Neural progenitor cell (in vitro differentiated cells): Measurements from ENCODE around the gene FAM180B. TPM values are rescaled to one million over a fixed set of nuclear protein-coding genes. Genes with fewer than 3 reads are reported as not detected.
A peak's percentile ranks its signal among the peaks of the same experiment; 100 is the strongest.

ENCODE experiments used
- DNase-seq: peaks from one replicate; pipeline ENCODE4 v3.0.0-alpha.2; 2016; ENCODE audit warnings: low spot score
- H2AFZ ChIP-seq: fragments of 200-600 bp; sonication (generic); replicated peaks from 2 replicates; pipeline ENCODE4 v1.6.1; 2016; ENCODE audit warnings: antibody characterized with exemption
- H3F3A ChIP-seq: fragments of 200-600 bp; sonication (generic); 2 replicates; pipeline ENCODE4 v1.6.1; 2016; ENCODE audit warnings: antibody characterized with exemption, low read depth
- H3K27ac ChIP-seq: fragments of 200-600 bp; sonication (generic); 2 replicates; pipeline ENCODE4 v1.5.1; 2016; ENCODE audit warnings: mild to moderate bottlenecking
- H3K27me3 ChIP-seq: fragments of 200-600 bp; sonication (generic); 2 replicates; pipeline ENCODE4 v1.6.1; 2016; ENCODE audit warnings: mild to moderate bottlenecking, moderate library complexity
- H3K36me3 ChIP-seq: fragments of 200-600 bp; sonication (generic); 2 replicates; pipeline ENCODE4 v1.5.1; 2016
- H3K4me1 ChIP-seq: fragments of 200-600 bp; sonication (generic); 2 replicates; pipeline ENCODE4 v1.6.1; 2016; ENCODE audit warnings: mixed run types
- H3K4me2 ChIP-seq: fragments of 200-600 bp; sonication (generic); 2 replicates; pipeline ENCODE4 v1.6.1; 2016
- H3K4me3 ChIP-seq: fragments of 200-600 bp; sonication (generic); 2 replicates; pipeline ENCODE4 v1.5.1; 2016
- H3K79me2 ChIP-seq: fragments of 200-600 bp; sonication (generic); 2 replicates; pipeline ENCODE4 v1.6.1; 2016; ENCODE audit warnings: low read depth
- H3K9ac ChIP-seq: fragments of 200-600 bp; sonication (generic); 2 replicates; pipeline ENCODE4 v1.6.1; 2016
- H3K9me3 ChIP-seq: fragments of 200-600 bp; sonication (generic); 2 replicates; pipeline ENCODE4 v1.5.1; 2016; ENCODE audit warnings: low read depth
- H4K20me1 ChIP-seq: fragments of 200-600 bp; sonication (generic); 2 replicates; pipeline ENCODE4 v1.6.1; 2016; ENCODE audit warnings: low read depth
- H3K27ac Mint-ChIP-seq: 3 replicates; pipeline ENCODE4 v1.8.0; 2021; ENCODE audit warnings: mixed read lengths
- H3K27me3 Mint-ChIP-seq: 2 replicates; pipeline ENCODE4 v1.8.0; 2022; ENCODE audit warnings: low read depth, mild to moderate bottlenecking, inconsistent platforms, moderate library complexity, mixed read lengths; ENCODE audit not compliant: insufficient read depth
- H3K36me3 Mint-ChIP-seq: 3 replicates; pipeline ENCODE4 v1.8.0; 2021; ENCODE audit warnings: mixed read lengths
- H3K4me1 Mint-ChIP-seq: 3 replicates; pipeline ENCODE4 v1.8.0; 2021; ENCODE audit warnings: mixed read lengths
- H3K4me3 Mint-ChIP-seq: 3 replicates; pipeline ENCODE4 v1.8.0; 2021; ENCODE audit warnings: mild to moderate bottlenecking, moderate library complexity, mixed read lengths
- H3K9me3 Mint-ChIP-seq: 3 replicates; pipeline ENCODE4 v1.8.0; 2020; ENCODE audit warnings: mixed read lengths
- CTCF ChIP-seq: fragments of 200-600 bp; sonication (generic); IDR thresholded peaks from 2 replicates; pipeline ENCODE4 v1.5.1; 2017; ENCODE audit warnings: antibody characterized with exemption, mild to moderate bottlenecking
- EZH2 ChIP-seq: fragments of 200-600 bp; sonication (generic); IDR thresholded peaks from 2 replicates; pipeline ENCODE4 v1.6.1; 2017; ENCODE audit warnings: antibody characterized with exemption, mild to moderate bottlenecking, moderate library complexity
- EZH2phosphoT487 ChIP-seq: fragments of 200-600 bp; sonication (generic); IDR thresholded peaks from 2 replicates; pipeline ENCODE4 v1.6.1; 2017; ENCODE audit warnings: antibody characterized with exemption
- total RNA-seq: library from RNA; depleted of rRNA; stranded (reverse); fragments of >200 nt; gene quantifications from 2 replicates; pipeline ENCODE4 v1.2.3, GENCODE V29; 2015; ENCODE audit warnings: low replicate concordance

FAM180B gene
- total RNA-seq, 1 donor from 2014 or later, result not detected

- H3K4me3 ChIP-seq, result peak within 1 kb of the TSS; percentile 73
- H3K27ac Mint-ChIP-seq, result no peak within 1 kb of the TSS
- peak within 1 kb of the TSS; percentile 92 for H2AFZ ChIP-seq
- H3K27me3 Mint-ChIP-seq, result peaks cover 14% of the 10 kb centered on the region
- peaks cover 5% of the 10 kb centered on the region for H3F3A ChIP-seq
- H3K4me2 ChIP-seq, result peak within 1 kb of the TSS; percentile 94
- no peaks in the 10 kb centered on the region for H3K9me3 Mint-ChIP-seq
- H3K4me3 Mint-ChIP-seq, result peak within 1 kb of the TSS; percentile 63
- H3K27ac ChIP-seq, result no peak within 1 kb of the TSS
- H3K4me1 ChIP-seq, result no peaks in the 10 kb centered on the region
- peaks cover 4% of the 10 kb centered on the region for H3K36me3 Mint-ChIP-seq
- no peaks in the 10 kb centered on the region for H4K20me1 ChIP-seq
- H3K79me2 ChIP-seq, result peaks cover 30% of the 10 kb centered on the region
- TF ChIP-seq EZH2 (peak; percentile 56), CTCF (no peak), EZH2phosphoT487 (no peak)
- peak; percentile 80 for DNase-seq
- H3K9me3 ChIP-seq, result no peaks in the 10 kb centered on the region
- no peaks in the 10 kb centered on the region for H3K36me3 ChIP-seq
- no peaks in the 10 kb centered on the region for H3K27me3 ChIP-seq
- H3K9ac ChIP-seq, result peak within 1 kb of the TSS; percentile 70
- peaks cover 5% of the 10 kb centered on the region for H3K4me1 Mint-ChIP-seq
Measured at GRCh38 chr11:47565340-47566148, 20.9 kb upstream of the FAM180B start, which contains the start of gene PTPMT1. TSS of gene PTPMT1 (plus strand) at chr11:47565599. CDS start at chr11:47565623, 24 bp downstream.

- Histone ChIP-seq H3K4me2 (peak overlapping the region; percentile 94), H3K9ac (peak overlapping the region; percentile 70), H3F3A (peaks cover 10% of the 10 kb centered on the region), H3K79me2 (peaks cover 35% of the 10 kb centered on the region), H3K27me3 (no peaks in the 10 kb centered on the region), H4K20me1 (peaks cover 3% of the 10 kb centered on the region), H3K4me3 (peak overlapping the region; percentile 73), H3K4me1 (no peaks in the 10 kb centered on the region), H2AFZ (peak overlapping the region; percentile 92), H3K36me3 (no peaks in the 10 kb centered on the region), H3K27ac (no peak overlapping the region), H3K9me3 (no peaks in the 10 kb centered on the region)
- DNase-seq, result no peak
- Mint-ChIP-seq H3K27ac (no peak overlapping the region), H3K4me3 (peak overlapping the region; percentile 58), H3K36me3 (peaks cover 4% of the 10 kb centered on the region), H3K4me1 (peaks cover 6% of the 10 kb centered on the region), H3K9me3 (no peaks in the 10 kb centered on the region), H3K27me3 (peaks cover 12% of the 10 kb centered on the region)
- TF ChIP-seq EZH2phosphoT487, result no peak
- no peak for TF ChIP-seq CTCF
- no peak for TF ChIP-seq EZH2
Measured at GRCh38 chr11:47566149-47566698, 20.3 kb upstream of the FAM180B start.

GRCh38 chr11:47569646-47570045 lies 16.8 kb upstream of the FAM180B start:
- Histone ChIP-seq H3K4me2 (no peak overlapping the region), H2AFZ (no peak overlapping the region), H3F3A (peaks cover 6% of the 10 kb centered on the region), H3K4me1 (no peaks in the 10 kb centered on the region), H3K9ac (no peak overlapping the region), H3K79me2 (peaks cover 35% of the 10 kb centered on the region), H3K36me3 (peaks cover 5% of the 10 kb centered on the region), H3K4me3 (no peak overlapping the region), H3K27me3 (no peaks in the 10 kb centered on the region), H3K27ac (no peak overlapping the region), H4K20me1 (peaks cover 4% of the 10 kb centered on the region), H3K9me3 (no peaks in the 10 kb centered on the region)
- Mint-ChIP-seq H3K4me1 (peaks cover 11% of the 10 kb centered on the region), H3K4me3 (no peak overlapping the region), H3K36me3 (peaks cover 15% of the 10 kb centered on the region), H3K9me3 (no peaks in the 10 kb centered on the region), H3K27ac (no peak overlapping the region), H3K27me3 (peaks cover 9% of the 10 kb centered on the region)
- TF ChIP-seq EZH2phosphoT487 (no peak), CTCF (no peak), EZH2 (no peak)
- DNase-seq, result no peak
